Activated naive CD4-positive, alpha-beta T cell treated with anti-CD3 and anti-CD28 coated beads, Interleukin-2, amount 10 ng/mL, durations not matched to agents 7 days and 5 days (primary cell): ENCODE measurements around the gene ADRA2B.
A peak's percentile ranks its signal among the peaks of the same experiment; 100 is the strongest.
"Not testable (repeated sequence)": the region's sequence is repeated elsewhere in the genome, so short reads cannot be mapped to it uniquely, and the experiment has no call there.

Experiments
- CTCF ChIA-PET: fragments of 350-600 bp; sonication (Branson Sonifier 250); formaldehyde crosslinking; loops from one replicate; lab custom pipeline; 2021; ENCODE audit warnings: antibody characterized with exemption; lab: Charles Lee
- DNase-seq: peaks from one replicate; pipeline ENCODE4 v3.0.0-alpha.2; 2020
- H3K27ac Mint-ChIP-seq: one replicate; pipeline ENCODE4 v1.8.0; 2021; ENCODE audit warnings: mild to moderate bottlenecking, moderate library complexity, mixed read lengths
- H3K27me3 Mint-ChIP-seq: one replicate; pipeline ENCODE4 v1.8.0; 2021; ENCODE audit warnings: mild to moderate bottlenecking, mixed read lengths
- H3K36me3 Mint-ChIP-seq: one replicate; pipeline ENCODE4 v1.8.0; 2021; ENCODE audit warnings: mixed read lengths
- H3K4me1 Mint-ChIP-seq: one replicate; pipeline ENCODE4 v1.8.0; 2021; ENCODE audit warnings: mixed read lengths
- H3K4me3 Mint-ChIP-seq: one replicate; pipeline ENCODE4 v1.8.0; 2021; ENCODE audit warnings: mild to moderate bottlenecking, moderate library complexity, mixed read lengths
- H3K9me3 Mint-ChIP-seq: one replicate; pipeline ENCODE4 v1.8.0; 2021; ENCODE audit warnings: mixed read lengths

Gene ADRA2B

DNA sequence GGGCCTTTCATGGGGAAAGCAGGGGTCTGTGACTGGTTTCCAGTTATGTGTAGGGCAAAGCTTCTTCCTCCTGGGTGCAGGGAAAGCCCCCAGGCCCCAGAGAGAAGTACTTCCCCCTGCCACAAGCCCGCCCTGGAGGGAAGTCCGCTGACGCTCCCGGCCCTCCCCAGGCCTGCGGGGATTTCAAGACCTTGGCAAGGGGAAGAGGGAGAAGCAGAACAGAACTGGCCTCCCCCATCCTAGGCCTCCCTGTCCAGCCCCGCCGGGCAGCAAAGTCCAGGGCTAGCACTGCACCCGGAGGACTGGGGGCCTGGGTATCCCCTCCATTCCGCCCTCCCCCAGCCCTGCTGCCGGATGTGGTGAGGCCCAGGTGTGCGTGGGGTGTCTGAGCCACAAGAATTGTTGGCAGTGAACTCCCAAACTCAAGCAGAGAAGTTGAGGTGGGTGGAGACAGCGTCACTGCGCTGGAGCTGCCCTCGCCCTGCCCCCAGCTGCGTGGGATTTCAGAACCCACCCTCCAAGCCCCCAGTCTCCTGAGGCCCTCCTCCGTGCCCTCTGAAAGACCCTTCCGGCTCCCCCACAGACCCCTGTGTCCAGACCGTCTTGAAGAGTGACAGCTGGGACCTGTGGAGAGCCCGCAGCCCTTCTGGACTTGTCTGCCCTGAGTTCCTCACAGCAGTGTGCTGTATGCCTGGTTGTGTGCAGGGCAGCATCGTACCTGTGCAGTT is 29.9 kb upstream of the ADRA2B start:
- peak; percentile 91 for DNase-seq
- Mint-ChIP-seq H3K36me3 (peaks cover 12% of the 10 kb centered on the region), H3K9me3 (no peaks in the 10 kb centered on the region), H3K4me1 (peaks cover 77% of the 10 kb centered on the region), H3K27me3 (no peaks in the 10 kb centered on the region), H3K4me3 (peak overlapping the region; percentile 67), H3K27ac (peak overlapping the region; percentile 98)
- CTCF ChIA-PET = interaction anchor here (1.0 to 18.7 kb wide), 6 partner anchors 8 to 154 kb away, joined by 3 to 507 read pairs (median 8); partner anchors contain the start of gene ASTL

DNA sequence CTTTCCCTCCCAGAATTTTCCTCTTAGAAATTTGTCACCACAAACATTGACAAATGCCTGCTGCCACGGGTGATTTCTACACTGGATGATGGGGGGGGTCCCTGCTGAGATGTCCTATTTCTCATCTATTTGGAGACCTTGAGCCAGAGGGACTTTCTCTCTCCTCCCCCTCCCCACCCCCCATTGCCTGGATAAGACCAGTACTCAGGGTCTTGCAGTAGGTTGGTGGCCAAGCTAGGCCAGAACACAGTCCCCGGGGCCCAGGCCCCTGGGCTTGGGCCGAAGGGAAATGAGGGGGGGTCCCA is 29.4 kb upstream of the ADRA2B start:
- Mint-ChIP-seq H3K27me3 (no peaks in the 10 kb centered on the region), H3K4me3 (peak overlapping the region; percentile 67), H3K9me3 (no peaks in the 10 kb centered on the region), H3K27ac (peak overlapping the region; percentile 98), H3K36me3 (peaks cover 12% of the 10 kb centered on the region), H3K4me1 (peaks cover 74% of the 10 kb centered on the region)
- CTCF ChIA-PET = interaction anchor here (1.0 to 18.7 kb wide), 4 partner anchors 10 to 153 kb away, joined by 3 to 507 read pairs (median 13); no protein-coding TSS in a partner anchor
- no peak for DNase-seq

DNA sequence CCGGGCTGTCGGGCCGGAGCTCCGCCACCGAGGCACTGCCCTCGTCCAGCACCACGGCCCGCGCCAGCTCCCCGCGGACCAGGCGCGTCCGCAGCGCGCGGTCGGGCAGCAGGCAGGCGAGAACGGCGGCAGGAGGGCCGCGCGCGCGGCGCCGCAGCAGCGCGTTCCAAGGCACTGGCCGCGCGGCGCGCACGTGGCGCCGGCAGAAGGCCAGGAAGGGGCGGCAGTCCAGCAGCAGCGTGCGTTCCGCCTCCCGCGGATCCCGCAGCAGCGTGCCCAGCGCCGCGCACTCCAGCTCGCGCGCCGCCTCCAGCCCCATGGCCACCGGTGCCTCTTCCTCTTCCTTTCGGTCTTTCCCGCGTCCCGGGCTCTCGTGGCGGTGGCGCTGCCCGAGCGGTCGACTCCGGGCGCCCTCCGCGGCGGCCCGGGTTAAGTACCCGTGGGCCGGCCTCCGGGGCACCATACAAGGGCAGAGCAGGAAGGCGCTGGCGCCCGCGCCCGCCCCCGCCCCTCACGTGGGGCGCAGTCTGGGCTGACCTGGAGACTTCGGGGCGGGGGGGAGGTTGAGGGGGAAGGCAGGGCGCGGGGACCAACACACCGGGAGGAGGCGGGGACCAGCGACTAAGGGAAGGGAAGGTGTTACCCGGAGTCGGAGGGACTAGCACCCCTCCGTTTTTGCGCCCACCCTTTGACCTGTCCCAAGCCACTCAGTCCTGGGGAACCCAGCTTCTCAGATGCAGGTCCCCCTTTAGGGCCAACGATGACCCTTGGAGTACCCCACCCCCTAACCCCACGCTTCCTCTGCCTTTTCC is 28.9 kb upstream of the ADRA2B start, which contains the start of gene DUSP2:
DUSP2 (minus strand) TSS at position 405 of the 812 bp plus-strand sequence; CDS start at position 319, 86 bp downstream.
- CTCF ChIA-PET = interaction anchor here (1.0 to 18.7 kb wide), 3 partner anchors 11 to 29 kb away, joined by 3 to 507 read pairs (median 18); no protein-coding TSS in a partner anchor
- Mint-ChIP-seq H3K27ac (peak within 1 kb of the TSS; percentile 98), H3K36me3 (peaks cover 12% of the 10 kb centered on the region), H3K9me3 (no peaks in the 10 kb centered on the region), H3K4me3 (peak within 1 kb of the TSS; percentile 92), H3K4me1 (peaks cover 69% of the 10 kb centered on the region), H3K27me3 (no peaks in the 10 kb centered on the region)
- peak; percentile 91 for DNase-seq

DNA sequence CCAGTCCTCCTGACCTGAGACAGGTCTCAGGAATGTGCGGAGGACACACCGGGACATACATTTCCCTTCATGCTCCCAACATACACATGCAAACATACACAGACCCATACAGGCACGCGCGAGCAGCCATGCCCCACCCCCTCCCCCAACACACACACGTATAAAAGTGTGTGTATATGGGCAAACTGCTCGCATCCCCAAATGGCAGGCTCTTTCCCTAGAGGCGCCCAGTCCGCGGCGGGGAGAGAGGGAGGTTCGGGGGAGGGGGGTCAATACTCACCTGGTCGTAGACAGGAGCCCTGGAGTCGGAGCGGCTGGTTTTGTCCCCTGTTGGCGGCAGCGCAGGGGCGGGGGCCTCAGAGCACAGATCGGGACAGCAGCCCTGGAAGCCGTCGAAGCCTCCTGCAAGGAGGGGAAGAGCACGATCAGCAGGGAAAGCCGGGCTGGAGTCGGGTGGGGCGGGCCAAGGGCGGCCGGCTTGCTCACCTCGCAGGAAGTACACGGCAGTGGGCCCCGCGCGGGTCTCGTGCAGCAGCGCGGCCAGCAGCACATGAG is 28.2 kb upstream of the ADRA2B start:
- Mint-ChIP-seq H3K27ac (peak overlapping the region; percentile 93), H3K4me3 (peak overlapping the region; percentile 92), H3K4me1 (peaks cover 68% of the 10 kb centered on the region), H3K9me3 (no peaks in the 10 kb centered on the region), H3K27me3 (no peaks in the 10 kb centered on the region), H3K36me3 (peaks cover 12% of the 10 kb centered on the region)
- DNase-seq = peak; percentile 59
- CTCF ChIA-PET = interaction anchor here (0.8 to 18.7 kb wide), 6 partner anchors 14 to 122 kb away, joined by 3 to 507 read pairs (median 12); no protein-coding TSS in a partner anchor

DNA sequence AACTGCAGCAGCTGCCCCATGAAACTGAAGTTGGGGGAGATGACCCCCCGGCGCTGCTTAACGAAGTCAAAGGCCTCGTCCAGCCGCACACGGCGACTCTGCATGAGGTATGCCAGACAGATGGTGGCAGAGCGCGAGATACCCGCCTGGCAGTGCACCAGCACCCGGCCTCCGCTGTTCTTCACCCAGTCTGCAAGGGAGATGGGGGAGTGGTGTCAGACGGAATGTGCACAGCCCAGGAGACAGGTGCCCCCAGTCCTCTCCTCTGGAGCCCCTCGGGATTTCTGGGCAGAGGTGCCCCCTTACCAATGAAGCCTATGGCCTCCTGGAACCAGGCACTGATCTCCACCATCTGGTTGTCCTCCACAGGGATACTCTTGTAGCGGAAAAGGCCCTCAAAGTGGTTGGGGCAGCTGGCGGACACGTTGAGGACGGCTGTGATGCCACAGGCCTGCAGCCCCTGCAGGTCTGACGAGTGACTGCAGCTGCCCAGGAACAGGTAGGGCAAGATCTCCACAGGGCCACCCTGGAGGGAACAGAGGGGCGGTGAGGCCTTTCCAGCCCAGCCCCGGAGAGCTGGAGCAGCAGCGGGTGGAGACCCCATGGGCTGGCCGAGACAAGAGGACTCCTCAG is 27.6 kb upstream of the ADRA2B start:
- Mint-ChIP-seq H3K4me3 (peak overlapping the region; percentile 92), H3K27me3 (no peaks in the 10 kb centered on the region), H3K27ac (peak overlapping the region; percentile 93), H3K9me3 (no peaks in the 10 kb centered on the region), H3K4me1 (peaks cover 64% of the 10 kb centered on the region), H3K36me3 (peaks cover 12% of the 10 kb centered on the region)
- peak; percentile 59 for DNase-seq
- CTCF ChIA-PET = interaction anchor here (0.8 to 18.7 kb wide), 8 partner anchors 14 to 152 kb away, joined by 3 to 507 read pairs (median 6); partner anchors contain the start of gene ADRA2B

DNA sequence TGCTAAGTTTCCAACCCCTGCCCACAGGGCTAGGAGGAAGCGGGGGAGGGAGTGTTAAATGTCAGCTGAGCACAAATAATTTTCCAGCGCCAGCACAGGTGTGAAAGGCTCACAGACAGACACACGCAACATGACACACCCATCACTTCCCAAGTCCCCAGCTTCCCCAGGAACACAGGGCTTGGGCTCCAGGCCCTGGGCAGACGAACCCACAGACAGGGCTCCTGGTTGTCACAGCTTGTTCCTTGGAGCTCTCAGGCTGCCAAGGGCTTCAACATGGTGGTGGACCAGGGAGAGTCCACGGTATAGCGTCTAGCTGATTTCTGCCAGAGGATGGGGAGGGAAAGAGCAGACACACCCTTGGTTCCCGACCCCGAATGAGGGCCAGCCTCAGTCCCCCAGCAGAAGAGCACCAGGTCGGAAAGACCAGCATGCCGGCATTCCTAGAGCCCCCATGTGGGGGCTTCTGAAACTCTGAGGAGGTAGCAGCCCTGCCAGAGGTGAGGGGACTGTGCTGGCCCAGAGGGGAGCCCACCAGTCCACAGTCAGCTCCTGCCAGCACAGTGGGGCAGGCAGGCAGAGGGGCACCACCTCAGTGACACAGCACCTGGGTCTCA is 27.0 kb upstream of the ADRA2B start:
- peaks cover 12% of the 10 kb centered on the region for H3K36me3 Mint-ChIP-seq
- H3K9me3 Mint-ChIP-seq = no peaks in the 10 kb centered on the region
- peak overlapping the region; percentile 92 for H3K4me3 Mint-ChIP-seq
- CTCF ChIA-PET = interaction anchor here (0.7 to 18.7 kb wide), 10 partner anchors 13 to 151 kb away, joined by 3 to 507 read pairs (median 3); partner anchors contain the start of gene ADRA2B
- H3K27me3 Mint-ChIP-seq = no peaks in the 10 kb centered on the region
- no peak for DNase-seq
- H3K4me1 Mint-ChIP-seq = peaks cover 60% of the 10 kb centered on the region
- peak overlapping the region; percentile 93 for H3K27ac Mint-ChIP-seq

DNA sequence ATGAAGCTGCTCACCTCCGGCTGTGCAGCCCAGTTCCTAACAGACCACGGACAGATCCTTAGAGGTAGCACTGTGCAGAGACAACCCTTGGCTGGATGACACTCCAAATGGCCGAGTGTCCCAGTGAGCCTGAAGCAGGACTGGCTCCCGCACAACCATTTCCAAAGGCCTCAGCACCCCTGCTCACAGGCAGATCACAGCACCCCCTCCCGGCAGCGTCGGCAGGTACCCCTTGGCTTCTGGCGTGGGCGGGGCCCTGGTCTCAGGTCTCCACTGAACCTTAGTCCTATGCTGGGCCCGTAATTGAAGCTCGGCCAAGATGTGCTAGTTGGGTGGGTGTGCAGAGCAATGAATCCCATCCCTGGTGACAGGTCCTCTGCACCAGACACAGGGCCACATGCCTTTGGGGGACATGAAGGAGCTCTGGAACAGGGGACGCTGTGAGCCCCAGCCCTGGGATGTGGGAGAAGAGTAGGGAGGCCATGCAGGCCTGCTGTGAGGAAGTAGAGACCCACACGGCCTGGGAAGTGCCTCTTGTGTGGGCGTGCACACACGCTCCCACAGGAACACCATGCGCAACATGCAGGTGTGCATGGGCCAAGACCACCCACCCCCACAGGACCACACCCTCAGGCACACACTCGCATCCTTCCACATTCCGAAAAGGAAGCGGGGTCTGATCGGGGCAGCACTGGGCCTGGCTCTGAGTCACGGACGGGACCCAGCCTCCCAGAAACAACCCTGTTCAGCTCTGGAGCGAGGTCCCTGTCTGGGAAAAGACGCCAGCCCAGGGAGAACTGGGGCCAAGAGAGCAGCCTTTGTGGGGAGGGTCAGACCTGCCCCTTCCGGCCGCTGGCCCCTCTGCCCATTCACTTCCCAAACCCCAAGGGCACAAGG is 26.1 kb upstream of the ADRA2B start:
- H3K27me3 Mint-ChIP-seq = no peaks in the 10 kb centered on the region
- CTCF ChIA-PET = interaction anchor here (0.7 to 18.7 kb wide), 10 partner anchors 12 to 150 kb away, joined by 3 to 507 read pairs (median 4); partner anchors contain the start of gene ADRA2B
- no peaks in the 10 kb centered on the region for H3K9me3 Mint-ChIP-seq
- peak overlapping the region; percentile 92 for H3K4me3 Mint-ChIP-seq
- peaks cover 52% of the 10 kb centered on the region for H3K4me1 Mint-ChIP-seq
- H3K27ac Mint-ChIP-seq = no peak overlapping the region
- DNase-seq = peak; percentile 55
- peaks cover 12% of the 10 kb centered on the region for H3K36me3 Mint-ChIP-seq

DNA sequence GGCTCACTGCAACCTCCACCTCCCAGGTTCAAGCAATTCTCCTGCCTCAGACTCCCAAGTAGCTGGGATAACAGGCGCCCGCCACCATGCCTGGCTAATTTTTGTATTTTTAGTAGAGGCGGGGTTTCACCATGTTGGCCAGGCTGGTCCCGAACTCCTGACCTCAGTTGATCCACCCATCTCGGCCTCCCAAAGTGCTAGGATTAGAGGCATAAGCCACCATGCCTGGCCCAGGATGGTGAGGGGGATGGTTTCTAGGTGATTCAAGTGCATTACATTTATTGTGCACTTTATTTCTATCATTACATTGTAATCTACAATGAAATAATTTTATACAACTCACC is 25.2 kb upstream of the ADRA2B start:
- H3K9me3 Mint-ChIP-seq, H3K4me3 Mint-ChIP-seq, H3K27me3 Mint-ChIP-seq, DNase-seq, H3K27ac Mint-ChIP-seq: not testable (repeated sequence)
- Mint-ChIP-seq H3K36me3 (peaks cover 12% of the 10 kb centered on the region), H3K4me1 (peaks cover 43% of the 10 kb centered on the region)
- CTCF ChIA-PET = interaction anchor here (1.2 to 18.7 kb wide), 4 partner anchors 11 to 125 kb away, joined by 5 to 507 read pairs (median 18); no protein-coding TSS in a partner anchor

DNA sequence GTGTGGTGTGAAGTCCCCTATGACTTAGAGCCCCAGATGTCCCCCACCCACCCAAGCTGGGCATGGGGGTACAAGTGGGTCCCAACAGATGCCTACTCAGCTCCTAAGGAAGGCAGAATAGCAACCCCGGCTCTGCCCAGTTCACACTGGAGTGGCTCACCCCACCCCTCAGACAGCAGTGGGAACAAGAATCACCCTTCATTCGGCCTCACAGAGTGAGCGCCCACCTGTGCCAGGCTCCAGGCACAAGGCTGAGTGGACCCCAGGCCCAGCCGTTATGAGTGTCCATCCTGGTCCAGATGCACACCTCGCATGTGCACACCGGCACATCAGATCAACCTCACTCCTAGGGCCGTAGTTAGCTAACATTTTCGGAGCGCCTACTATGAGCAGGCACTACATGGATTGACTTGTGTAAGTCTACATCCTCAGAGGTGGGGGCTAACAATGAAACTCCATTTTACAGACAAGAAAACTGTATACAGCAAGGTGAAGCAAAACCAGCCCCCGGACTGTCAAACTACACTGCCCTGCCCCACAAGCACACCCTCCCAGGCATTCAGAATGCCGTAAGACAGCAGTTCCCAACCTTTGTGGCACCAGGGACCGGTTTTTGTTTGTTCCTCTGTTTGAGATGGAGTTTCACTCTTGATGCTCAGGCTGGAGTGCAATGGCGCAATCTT is 24.7 kb upstream of the ADRA2B start:
- peaks cover 12% of the 10 kb centered on the region for H3K36me3 Mint-ChIP-seq
- CTCF ChIA-PET = interaction anchor here (1.0 to 18.7 kb wide), 6 partner anchors 22 to 126 kb away, joined by 3 to 507 read pairs (median 17); no protein-coding TSS in a partner anchor
- peaks cover 4% of the 10 kb centered on the region for H3K27me3 Mint-ChIP-seq
- no peaks in the 10 kb centered on the region for H3K9me3 Mint-ChIP-seq
- no peak overlapping the region for H3K4me3 Mint-ChIP-seq
- peaks cover 38% of the 10 kb centered on the region for H3K4me1 Mint-ChIP-seq
- no peak for DNase-seq
- H3K27ac Mint-ChIP-seq = no peak overlapping the region

DNA sequence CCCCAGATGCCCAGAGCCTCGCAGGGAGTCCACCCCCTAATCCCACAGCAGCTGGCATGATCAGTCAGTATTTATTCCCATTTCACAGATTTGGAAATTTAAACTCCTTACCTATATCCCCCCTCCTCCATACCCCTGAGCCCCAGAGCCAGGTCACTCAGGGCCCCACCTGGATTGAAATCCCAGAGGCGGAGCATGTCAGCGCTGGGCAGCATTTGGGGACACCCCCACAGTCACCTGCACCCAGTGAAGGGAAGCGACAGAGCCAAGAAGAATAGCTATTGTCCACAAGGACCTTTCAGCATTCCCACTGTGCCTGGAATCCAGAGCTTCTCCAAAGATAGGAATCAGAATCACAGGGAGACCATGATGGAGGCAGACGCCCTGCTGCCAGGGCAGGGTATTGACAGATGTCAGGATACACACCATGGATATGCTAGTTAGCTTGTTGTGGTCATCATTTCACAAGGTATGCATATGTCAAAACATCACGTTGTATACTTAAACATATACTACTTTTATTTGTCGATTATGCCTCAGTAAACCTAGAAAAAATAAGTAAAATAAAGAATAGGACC is 22.9 kb upstream of the ADRA2B start:
- Mint-ChIP-seq H3K4me1 (peaks cover 27% of the 10 kb centered on the region), H3K27ac (no peak overlapping the region), H3K27me3 (peaks cover 5% of the 10 kb centered on the region), H3K9me3 (no peaks in the 10 kb centered on the region), H3K36me3 (peaks cover 12% of the 10 kb centered on the region), H3K4me3 (no peak overlapping the region)
- CTCF ChIA-PET = interaction anchor here (0.7 to 18.7 kb wide), 31 partner anchors 8 to 389 kb away, joined by 3 to 507 read pairs (median 5); partner anchors contain the start of genes ADRA2B and STARD7
- no peak for DNase-seq

DNA sequence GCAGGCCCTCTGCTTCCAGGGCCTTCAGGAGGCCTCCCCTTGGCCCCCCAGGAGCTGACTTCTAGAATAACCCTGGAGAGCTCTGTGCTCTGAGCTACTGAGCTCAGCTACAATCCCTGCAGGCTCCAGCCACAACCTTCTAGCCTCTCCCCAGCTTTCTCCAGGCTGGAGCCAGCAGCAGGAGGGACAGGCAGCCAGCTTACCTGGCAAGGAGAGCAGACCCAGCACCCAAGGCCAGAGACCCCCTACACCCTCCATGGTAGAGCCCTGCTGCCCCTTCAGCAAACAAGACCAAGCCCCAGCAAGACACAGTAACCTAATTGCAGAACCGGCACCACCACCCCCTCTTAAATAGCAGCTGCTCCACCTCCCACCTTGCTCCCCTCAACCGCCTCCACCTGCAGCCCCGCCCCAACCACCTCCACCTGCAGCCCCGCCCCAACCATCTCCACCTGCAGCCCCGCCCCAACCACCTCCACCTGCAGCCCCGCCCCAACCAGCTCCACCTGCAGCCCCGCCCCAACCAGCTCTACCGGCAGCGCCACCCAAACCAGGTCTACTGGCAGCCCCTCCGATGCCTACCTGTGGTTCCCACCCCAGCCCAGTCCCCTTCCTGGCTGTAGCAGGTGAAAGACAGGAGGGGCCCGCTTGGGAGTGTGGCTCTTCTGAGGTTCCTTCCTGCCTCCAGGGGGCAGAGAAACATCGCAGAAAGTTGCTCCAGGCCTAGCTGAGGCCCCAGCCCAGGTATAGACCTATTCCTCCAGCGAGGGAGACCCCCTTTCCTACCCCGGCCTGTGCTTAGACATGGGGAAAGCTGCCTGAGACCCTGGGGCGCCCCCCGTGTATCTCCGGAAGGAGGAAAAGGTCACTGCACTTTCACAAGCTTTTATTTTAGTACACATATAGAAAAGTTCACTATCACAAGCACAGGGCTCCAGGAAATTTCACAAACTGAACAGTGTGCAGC is 22.1 kb upstream of the ADRA2B start, which contains the start of gene ASTL:
ASTL (minus strand) TSS at position 324 of the 967 bp plus-strand sequence; CDS start at position 258, 66 bp downstream.
- CTCF ChIA-PET = interaction anchor here (0.7 to 18.7 kb wide), 33 partner anchors 8 to 390 kb away, joined by 3 to 507 read pairs (median 4); partner anchors contain the start of genes ADRA2B and STARD7
- Mint-ChIP-seq H3K36me3 (peaks cover 6% of the 10 kb centered on the region), H3K4me3 (no peak within 1 kb of the TSS), H3K4me1 (peaks cover 19% of the 10 kb centered on the region), H3K9me3 (no peaks in the 10 kb centered on the region), H3K27me3 (peaks cover 5% of the 10 kb centered on the region), H3K27ac (no peak within 1 kb of the TSS)
- DNase-seq = peak; percentile 79
